ENCODE results near the gene IDE. TPM values are rescaled to one million over a fixed set of nuclear protein-coding genes. Genes with fewer than 3 reads are reported as not detected.

The IDE gene
- total RNA-seq, 4 donors from 2014 or later: 27.7 to 47.3 (median 41.2) TPM

DNA sequence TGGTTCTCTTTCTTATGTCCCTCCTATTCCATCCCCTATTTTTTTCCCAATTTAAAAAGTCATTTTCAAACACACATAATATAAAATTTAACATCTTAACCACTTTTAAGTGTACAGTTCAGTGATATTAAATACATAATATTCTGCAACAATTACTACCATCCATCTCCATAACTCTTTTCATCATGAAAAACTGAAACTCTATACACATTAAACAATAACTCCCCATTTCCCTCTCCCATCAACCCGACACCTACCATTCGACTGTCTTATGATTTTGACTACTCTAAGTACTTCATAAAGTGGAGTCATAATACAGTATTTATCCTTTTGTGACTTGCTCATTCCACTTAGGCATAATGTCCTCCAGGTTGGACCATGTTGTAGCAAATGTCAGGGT lies 21.6 kb upstream of the IDE start:
- no peak for ATAC-seq
- TF ChIP-seq POLR2AphosphoS5 (IDR thresholded peaks at IDR 0.05): no peak
- TF ChIP-seq POLR2A (IDR thresholded peaks at IDR 0.05): no peak
- TF ChIP-seq, protein P1, sequence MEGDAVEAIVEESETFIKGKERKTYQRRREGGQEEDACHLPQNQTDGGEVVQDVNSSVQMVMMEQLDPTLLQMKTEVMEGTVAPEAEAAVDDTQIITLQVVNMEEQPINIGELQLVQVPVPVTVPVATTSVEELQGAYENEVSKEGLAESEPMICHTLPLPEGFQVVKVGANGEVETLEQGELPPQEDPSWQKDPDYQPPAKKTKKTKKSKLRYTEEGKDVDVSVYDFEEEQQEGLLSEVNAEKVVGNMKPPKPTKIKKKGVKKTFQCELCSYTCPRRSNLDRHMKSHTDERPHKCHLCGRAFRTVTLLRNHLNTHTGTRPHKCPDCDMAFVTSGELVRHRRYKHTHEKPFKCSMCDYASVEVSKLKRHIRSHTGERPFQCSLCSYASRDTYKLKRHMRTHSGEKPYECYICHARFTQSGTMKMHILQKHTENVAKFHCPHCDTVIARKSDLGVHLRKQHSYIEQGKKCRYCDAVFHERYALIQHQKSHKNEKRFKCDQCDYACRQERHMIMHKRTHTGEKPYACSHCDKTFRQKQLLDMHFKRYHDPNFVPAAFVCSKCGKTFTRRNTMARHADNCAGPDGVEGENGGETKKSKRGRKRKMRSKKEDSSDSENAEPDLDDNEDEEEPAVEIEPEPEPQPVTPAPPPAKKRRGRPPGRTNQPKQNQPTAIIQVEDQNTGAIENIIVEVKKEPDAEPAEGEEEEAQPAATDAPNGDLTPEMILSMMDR (IDR thresholded peaks at IDR 0.05): no peak
- no peak for TF ChIP-seq EP300 (IDR thresholded peaks at IDR 0.05)
- Histone ChIP-seq H3K36me3 (no peaks in the 10 kb centered on the region), H3K27me3 (no peaks in the 10 kb centered on the region), H3K4me3 (no peak overlapping the region), H3K4me1 (peaks cover 0 to 31% (median 0%) of the 10 kb centered on the region in 3 donors), H3K9me3 (no peaks in the 10 kb centered on the region), H3K27ac (no peak overlapping the region)
- WGBS, 2 donors (ENCODE audit: low coverage in 1 of 2): 92 to 98% methylated on average over 2 of the region's 2 CpGs

DNA sequence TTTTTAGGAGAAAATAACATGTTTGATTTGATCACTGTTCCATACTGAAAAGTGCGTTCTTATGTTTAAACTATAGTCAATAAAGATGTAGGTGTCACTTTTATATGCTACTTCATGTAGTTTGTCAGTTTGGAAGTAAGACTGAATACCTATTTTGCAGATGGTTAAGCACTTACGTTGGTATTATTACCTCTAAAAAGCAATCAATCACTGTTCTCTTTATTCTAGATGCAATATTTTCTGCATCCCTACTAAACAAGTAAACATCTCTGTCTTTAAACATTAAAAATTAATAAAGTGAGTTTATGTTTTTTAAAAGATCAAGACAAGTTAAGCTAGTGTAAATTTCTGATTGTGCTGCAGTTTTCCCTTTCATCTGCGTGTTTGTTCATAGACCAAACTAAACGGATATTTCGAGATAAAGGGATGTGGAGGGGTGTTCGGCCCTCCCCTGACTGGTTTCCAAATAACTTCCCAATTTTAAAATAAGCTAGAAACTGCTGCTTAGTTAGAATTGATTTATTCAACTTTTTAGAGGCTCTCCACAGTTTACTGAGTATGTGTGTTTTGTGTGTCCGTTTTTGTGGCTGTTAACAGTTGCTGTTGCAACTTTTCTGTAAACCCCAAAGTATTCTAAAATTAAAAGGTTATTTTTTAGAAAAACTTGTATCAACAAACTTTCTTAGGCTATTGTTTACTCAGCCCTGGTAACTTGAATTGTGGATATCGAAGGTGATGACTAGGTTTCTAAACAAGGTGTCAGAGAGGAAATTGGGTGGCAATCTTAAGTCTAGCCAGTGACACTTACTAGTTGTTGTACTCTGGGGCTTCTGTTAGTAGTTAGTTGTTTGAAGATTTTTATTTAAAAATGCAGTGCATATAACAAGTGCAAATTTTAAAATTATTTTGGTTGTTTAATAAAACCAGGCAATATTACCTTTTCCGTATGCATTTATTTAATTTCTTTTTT lies 20.0 kb upstream of the IDE start:
- no peaks in the 10 kb centered on the region for H3K27me3 ChIP-seq
- peaks cover 0 to 31% (median 0%) of the 10 kb centered on the region in 3 donors for H3K4me1 ChIP-seq
- 11 to 12% methylated on average over 9 of the region's 9 CpGs for WGBS, 2 donors (ENCODE audit: low coverage in 1 of 2)
- peak overlapping the region; percentile 64 to 71 for H3K4me3 ChIP-seq
- no peak for ATAC-seq
- no peaks in the 10 kb centered on the region for H3K9me3 ChIP-seq
- no peak overlapping the region for H3K27ac ChIP-seq
- TF ChIP-seq EP300 (IDR thresholded peaks at IDR 0.05): no peak
- TF ChIP-seq POLR2AphosphoS5 (IDR thresholded peaks at IDR 0.05): no peak
- TF ChIP-seq, protein P1 (IDR thresholded peaks at IDR 0.05): no peak
- no peak for TF ChIP-seq POLR2A (IDR thresholded peaks at IDR 0.05)
- H3K36me3 ChIP-seq: no peaks in the 10 kb centered on the region

DNA sequence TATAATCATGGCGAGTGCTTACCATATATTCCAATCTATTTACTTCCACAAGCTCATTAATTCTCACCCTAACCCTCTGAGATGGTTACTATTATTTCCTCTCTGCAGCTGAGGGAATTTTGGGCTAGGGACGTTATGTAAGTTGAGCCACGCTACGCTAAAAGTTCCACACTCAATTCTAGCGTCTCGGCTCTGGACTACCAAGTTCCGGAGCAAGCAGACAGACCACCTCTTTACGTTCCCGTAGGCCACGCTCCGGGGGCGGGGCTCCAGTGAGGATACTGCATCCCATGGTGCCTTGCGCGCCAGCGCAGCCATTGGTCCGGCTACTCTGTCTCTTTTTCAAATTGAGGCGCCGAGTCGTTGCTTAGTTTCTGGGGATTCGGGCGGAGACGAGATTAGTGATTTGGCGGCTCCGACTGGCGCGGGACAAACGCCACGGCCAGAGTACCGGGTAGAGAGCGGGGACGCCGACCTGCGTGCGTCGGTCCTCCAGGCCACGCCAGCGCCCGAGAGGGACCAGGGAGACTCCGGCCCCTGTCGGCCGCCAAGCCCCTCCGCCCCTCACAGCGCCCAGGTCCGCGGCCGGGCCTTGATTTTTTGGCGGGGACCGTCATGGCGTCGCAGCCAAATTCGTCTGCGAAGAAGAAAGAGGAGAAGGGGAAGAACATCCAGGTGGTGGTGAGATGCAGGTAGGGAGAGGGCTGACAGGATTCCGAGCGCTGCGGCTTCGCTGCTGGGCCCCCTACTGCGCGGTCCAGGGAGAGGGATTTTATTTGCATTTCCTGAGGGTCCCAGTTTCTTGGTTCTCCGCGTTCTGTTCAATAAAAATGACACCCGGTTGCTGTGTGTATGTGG lies 19.1 kb upstream of the IDE start, which contains the start of gene KIF11:
Gene KIF11, plus strand, starts transcription at position 370 of the 858 bp plus-strand sequence. Its CDS starts 246 bp downstream, at position 616.
- peak within 1 kb of the TSS; percentile 64 to 71 for H3K4me3 ChIP-seq
- ATAC-seq: peak; percentile 93
- peak; percentile 78 to 93 for TF ChIP-seq POLR2A (IDR thresholded peaks at IDR 0.05)
- TF ChIP-seq EP300 (IDR thresholded peaks at IDR 0.05): no peak
- TF ChIP-seq POLR2AphosphoS5 (IDR thresholded peaks at IDR 0.05): peak; percentile 95
- TF ChIP-seq, protein P1 (IDR thresholded peaks at IDR 0.05): no peak
- H3K9me3 ChIP-seq: no peaks in the 10 kb centered on the region
- H3K27ac ChIP-seq: peak within 1 kb of the TSS; percentile 88 to 98 (median 94)
- 0 to 1% methylated on average over 19 to 20 of the region's 61 CpGs for WGBS, 2 donors (ENCODE audit: low coverage in 1 of 2)
- peaks cover 0 to 31% (median 0%) of the 10 kb centered on the region in 3 donors for H3K4me1 ChIP-seq
- H3K36me3 ChIP-seq: no peaks in the 10 kb centered on the region
- no peaks in the 10 kb centered on the region for H3K27me3 ChIP-seq

DNA sequence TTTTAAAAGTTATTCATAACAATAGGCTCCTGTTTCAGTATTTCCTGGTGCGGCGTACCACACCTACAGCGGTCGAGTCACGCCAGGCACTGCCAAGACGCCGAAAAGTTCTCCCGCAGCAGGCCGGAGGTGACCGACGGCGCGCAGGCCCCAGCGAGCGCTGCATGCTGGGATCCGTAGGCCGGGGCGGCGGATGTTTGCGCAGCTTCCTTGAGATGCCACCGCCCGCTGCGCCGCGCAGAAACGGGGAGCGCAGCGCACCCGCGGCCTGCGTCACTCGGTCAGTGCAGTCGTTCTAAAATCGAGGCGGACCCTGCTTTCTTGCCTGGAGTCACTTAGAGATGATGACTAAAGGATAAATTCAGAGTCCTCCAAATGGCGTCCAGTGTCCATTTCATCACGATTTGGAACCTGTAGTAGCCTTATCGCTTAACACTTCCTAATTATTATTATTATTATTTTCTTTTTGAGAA lies 17.7 kb upstream of the IDE start:
- peak; percentile 95 for ATAC-seq
- peak overlapping the region; percentile 88 to 98 (median 94) for H3K27ac ChIP-seq
- TF ChIP-seq POLR2AphosphoS5 (IDR thresholded peaks at IDR 0.05) (peak; percentile 93), POLR2A (IDR thresholded peaks at IDR 0.05) (peak; percentile 67 to 73), EP300 (IDR thresholded peaks at IDR 0.05) (no peak)
- TF ChIP-seq, protein P1 (IDR thresholded peaks at IDR 0.05): peak in 2 of 4 experiments; percentile 15 to 33
- WGBS, 2 donors (ENCODE audit: low coverage in 1 of 2): 0% methylated on average over 1 to 3 of the region's 38 CpGs
- no peaks in the 10 kb centered on the region for H3K36me3 ChIP-seq
- peaks cover 0 to 31% (median 0%) of the 10 kb centered on the region in 3 donors for H3K4me1 ChIP-seq
- H3K4me3 ChIP-seq: peak overlapping the region; percentile 64 to 71
- no peaks in the 10 kb centered on the region for H3K9me3 ChIP-seq
- no peaks in the 10 kb centered on the region for H3K27me3 ChIP-seq

Measured in gastroesophageal sphincter (tissue), 4 donors.